Measurements from ENCODE around the gene WBP2. TPM values are rescaled to one million over a fixed set of nuclear protein-coding genes. Genes with fewer than 3 reads are reported as not detected.

The WBP2 gene
- polyA plus RNA-seq, 1 donor from 2014 or later: 21.7 TPM

GRCh38 chr17:75823257-75824041 is 31.7 kb downstream of the WBP2 start:
- Histone ChIP-seq H3K36me3 (ENCODE audit: insufficient read depth, low read length) (no peaks in the 10 kb centered on the region), H3K79me2 (replicated peaks; ENCODE audit: insufficient read depth, low read length) (no peaks in the 10 kb centered on the region)

GRCh38 chr17:75822800-75823166 is 32.4 kb downstream of the WBP2 start:
- Histone ChIP-seq H3K79me2 (replicated peaks; ENCODE audit: insufficient read depth, low read length) (no peaks in the 10 kb centered on the region), H3K9me2 (ENCODE audit: insufficient read depth, low read length) (no peaks in the 10 kb centered on the region), H3K9me3 (ENCODE audit: low read length) (no peaks in the 10 kb centered on the region), H3F3A (ENCODE audit: insufficient read depth, low read length, poor library complexity, severe bottlenecking) (no peaks in the 10 kb centered on the region), H2AFZ (ENCODE audit: low read depth, low read length) (no peak overlapping the region), H3K27me3 (ENCODE audit: insufficient read depth, low read depth, low read length) (no peaks in the 10 kb centered on the region), H3K4me2 (ENCODE audit: low read length) (no peak overlapping the region), H4K20me1 (ENCODE audit: insufficient read depth) (no peaks in the 10 kb centered on the region), H3K9ac (ENCODE audit: low read length) (no peak overlapping the region), H3K36me3 (ENCODE audit: insufficient read depth, low read length) (no peaks in the 10 kb centered on the region), H3K27ac (ENCODE audit: low read length) (no peak overlapping the region), H3K4me3 (ENCODE audit: low read length) (no peak overlapping the region)
- TF ChIP-seq SMC3 (conservative IDR thresholded peaks at IDR 0.05; ENCODE audit: poor library complexity): no peak
- no peak for TF ChIP-seq MXI1 (conservative IDR thresholded peaks at IDR 0.05; ENCODE audit: poor library complexity, severe bottlenecking)
- TF ChIP-seq EZH2 (IDR thresholded peaks at IDR 0.05; ENCODE audit: borderline replicate concordance, insufficient read depth, low read length, poor library complexity, severe bottlenecking): no peak
- no peak for TF ChIP-seq POLR2AphosphoS5 (IDR thresholded peaks at IDR 0.05)
- TF ChIP-seq RAD21 (conservative IDR thresholded peaks at IDR 0.05): no peak
- TF ChIP-seq EP300 (conservative IDR thresholded peaks at IDR 0.05; ENCODE audit: poor library complexity, severe bottlenecking): no peak
- no peak for TF ChIP-seq CTCF (IDR thresholded peaks at IDR 0.05; ENCODE audit: poor library complexity, severe bottlenecking)
- no peak for TF ChIP-seq TAF1 (IDR thresholded peaks at IDR 0.05; ENCODE audit: low read depth)
- no peak for TF ChIP-seq REST (IDR thresholded peaks at IDR 0.05; ENCODE audit: borderline replicate concordance)

More at GRCh38 chr17:75823257-75824041, 31.7 kb downstream of the WBP2 start:
- Histone ChIP-seq H3K4me2 (ENCODE audit: low read length) (no peak overlapping the region), H2AFZ (ENCODE audit: low read depth, low read length) (no peak overlapping the region), H4K20me1 (ENCODE audit: insufficient read depth) (no peaks in the 10 kb centered on the region), H3K4me3 (ENCODE audit: low read length) (no peak overlapping the region), H3K9me3 (ENCODE audit: low read length) (no peaks in the 10 kb centered on the region), H3K27ac (ENCODE audit: low read length) (no peak overlapping the region), H3K27me3 (ENCODE audit: insufficient read depth, low read depth, low read length) (no peaks in the 10 kb centered on the region), H3F3A (ENCODE audit: insufficient read depth, low read length, poor library complexity, severe bottlenecking) (no peaks in the 10 kb centered on the region), H3K9ac (ENCODE audit: low read length) (no peak overlapping the region), H3K9me2 (ENCODE audit: insufficient read depth, low read length) (no peaks in the 10 kb centered on the region)
- TF ChIP-seq RAD21 (conservative IDR thresholded peaks at IDR 0.05): no peak
- TF ChIP-seq MXI1 (conservative IDR thresholded peaks at IDR 0.05; ENCODE audit: poor library complexity, severe bottlenecking): no peak
